Heart right ventricle (tissue), 16 donors: ENCODE data around the gene CDC42EP2. TPM values are rescaled to one million over a fixed set of nuclear protein-coding genes. Genes with fewer than 3 reads are reported as not detected.
A peak's percentile ranks its signal among the peaks of the same experiment; 100 is the strongest.

Experiments
- ATAC-seq, 8 donors: fragments of 200-7000 bp; cut with Tn5 transposase; one replicate each; pipeline ENCODE4 v1.9.1; 2020; ENCODE audit warnings: mild to moderate bottlenecking in 8 of 8, moderate library complexity in 8 of 8, moderate number of reproducible peaks in 1 of 8
- DNase-seq, 2 donors: peaks; one replicate each; pipeline ENCODE4 v3.0.0-alpha.2; 2020
- H3K27ac ChIP-seq, 10 donors: fragments of 200-600 bp; sonication (generic) in 2 of 10; one replicate each; pipeline versions ENCODE4 v1.5.0 to v1.8.0; 2020 to 2022; ENCODE audit warnings: mild to moderate bottlenecking in 3 of 10
- H3K27me3 ChIP-seq, 7 donors: fragments of 200-600 bp; one replicate each; pipeline ENCODE4 v1.8.0; 2021 to 2022; ENCODE audit warnings: mild to moderate bottlenecking in 2 of 7
- H3K36me3 ChIP-seq, 9 donors: fragments of 200-600 bp; sonication (generic) in 1 of 9; one replicate each; pipeline versions ENCODE4 v1.5.0 to v1.8.0; 2020 to 2022; ENCODE audit warnings: mild to moderate bottlenecking in 2 of 9
- H3K4me1 ChIP-seq, 9 donors: fragments of 200-600 bp; sonication (generic) in 1 of 9; one replicate each; pipeline versions ENCODE4 v1.5.0 to v1.8.0; 2020 to 2022; ENCODE audit warnings: mild to moderate bottlenecking in 4 of 9
- H3K4me3 ChIP-seq, 10 donors: fragments of 200-600 bp; sonication (generic) in 2 of 10; one replicate each; pipeline versions ENCODE4 v1.5.0 to v1.8.0; 2020 to 2022; ENCODE audit warnings: mild to moderate bottlenecking in 7 of 10, moderate library complexity in 2 of 10
- H3K9me3 ChIP-seq, 11 donors: fragments of 200-600 bp in 10 of 11; sonication (generic) in 2 of 11; one replicate each; pipeline versions ENCODE4 v1.5.0 to v1.8.0; 2013 to 2022; ENCODE audit warnings: mild to moderate bottlenecking in 2 of 11, control low read depth in 1 of 11, moderate library complexity in 1 of 11
- CTCF ChIP-seq, 9 donors: fragments of 200-600 bp; sonication (generic) in 2 of 9; IDR thresholded peaks; one replicate each; pipeline versions ENCODE4 v1.5.0 to v1.8.0; 2021 to 2022; ENCODE audit warnings: antibody characterized with exemption in 9 of 9, mild to moderate bottlenecking in 5 of 9, moderate library complexity in 1 of 9
- WGBS, 2 donors: extraction: QIAGEN DNeasy Blood & Tissue Kit; methylation state at CpG; one replicate each; pipeline ENCODE4 v1.1.7; 2013; ENCODE audit warnings: inconsistent platforms in 1 of 2; 5-methylcytosine and 5-hydroxymethylcytosine counted together
- intact Hi-C, 10 donors: fragments of 100-400 bp; cut with DNase I; formaldehyde crosslinking; loops; one replicate each; pipeline versions ENCODE4 v1.11.1 to v1.14.2; 2022
- polyA plus RNA-seq, 2 donors: library from polyadenylated mRNA; stranded (reverse); fragments of 200-250 nt; gene quantifications; one replicate each; pipeline ENCODE4 v1.2.3, GENCODE V29; 2013
- total RNA-seq, 10 donors: library from RNA; stranded (reverse); fragmentation: NEBNext Ultra II Directional in 3 of 10; extraction: Animal tissue kit (Norgen Biotek cat#: 25700) in 3 of 10; gene quantifications; one replicate each; pipeline versions ENCODE4 v1.2.1 to v1.2.4, GENCODE V29; 2021 to 2023
- donor health status: Arrhythmogenic right ventricular cardiomyopathy.
- donor health status: ischemic (EF 13 %, LVEDD 7.1; RV severe dilation, severe dysfunction).
- donor health status: healthy with polysubstance abuse.
- donor health status: DM: no; HTN: yes; CAD: no.
- donor health status: DM: no; HTN: no; CAD: no.
- donor health status: ischemic (EF 25% LVEDD 6.9; RV normal size, moderate dysfunction).
- donor health status: ischemic (EF 25% LVEDD 5.7; RV mildly dilated, moderate dysfunction).
- donor health status: healthy.
- donor health status: DM: yes; HTN: yes; CAD: no.
- donor health status: Ischemic cardiomyopathy.
- donor health status: ischemic (EF 35%, LVEDD 5.7; RV mildly dilated, moderate dysfunction).
- donor health status: nonischemic (EF 11% LVEDD 7.7; RV severe dilation, severe dysfunction).
- donor health status: DM: yes; HTN: yes; CAD: no.
- donor health status: PGD.
- donor health status: ischemic (EF 29% LVEDD 5.4; RV normal size, mild dysfunction).
- donor health status: nonischemic (EF 23%, LVEDD 6.1; RV moderate dilation, normal function).

Gene CDC42EP2
- total and polyA plus RNA-seq, 12 donors = 3.9 to 21.9 (median 9.9) TPM

DNA sequence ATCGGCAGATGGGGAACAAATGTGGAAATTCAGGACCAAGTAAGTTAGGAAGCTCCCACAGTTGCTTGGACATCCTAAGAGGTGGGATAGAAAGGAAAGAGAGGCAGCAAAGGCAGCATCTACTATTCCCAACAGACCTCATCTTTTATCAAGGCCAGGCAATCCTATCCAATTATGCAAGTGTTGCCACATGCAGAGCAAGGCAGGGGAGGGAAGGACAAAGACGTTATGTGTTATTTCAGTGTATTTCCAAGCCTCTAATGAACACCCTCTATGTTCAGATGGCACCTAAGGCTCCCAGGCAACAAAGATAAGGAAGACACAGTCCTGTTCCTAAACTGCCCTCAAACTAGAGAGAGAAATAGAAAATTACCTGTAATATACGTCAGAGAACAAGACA lies 49.1 kb downstream of the CDC42EP2 start:
- 70 to 79% methylated on average over 3 of the region's 3 CpGs for WGBS, 2 donors
- Histone ChIP-seq H3K36me3 (no peaks in the 10 kb centered on the region), H3K27ac (no peak overlapping the region), H3K4me1 (peaks cover 0 to 20% (median 12%) of the 10 kb centered on the region in 9 donors), H3K4me3 (no peak overlapping the region), H3K27me3 (no peaks in the 10 kb centered on the region), H3K9me3 (no peaks in the 10 kb centered on the region)
- ATAC-seq (no peak), DNase-seq (no peak)
- no peak for TF ChIP-seq CTCF (IDR thresholded peaks at IDR 0.05)
- intact Hi-C loops = loop anchor here in 1 of 10 donors (5.0 kb wide), 1 partner anchor 154 kb away; no protein-coding TSS in a partner anchor

DNA sequence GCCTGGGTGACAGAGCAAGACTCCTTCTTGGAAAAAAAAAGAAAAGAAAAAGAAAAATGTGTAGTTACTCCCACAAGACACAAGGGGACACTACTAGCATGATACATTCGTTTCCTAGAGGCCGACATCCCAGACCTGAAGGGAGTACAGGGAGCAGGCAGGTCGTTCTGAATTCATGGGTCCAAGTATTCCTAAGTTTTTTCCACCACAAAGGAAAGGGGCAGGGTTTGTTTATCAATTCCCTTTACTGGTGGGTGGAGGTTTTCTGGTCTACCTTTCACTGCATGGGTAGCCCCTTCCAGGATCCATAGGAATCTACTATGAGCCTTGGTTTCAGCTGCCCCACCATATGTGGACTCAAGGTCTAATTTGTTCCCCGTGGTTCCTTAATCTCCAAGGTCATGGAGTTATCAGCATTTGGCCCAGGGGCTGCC lies 51.7 kb downstream of the CDC42EP2 start:
- peak overlapping the region in 9 of 10 donors; percentile 13 to 68 (median 45) for H3K27ac ChIP-seq
- H3K4me1 ChIP-seq = peaks cover 0 to 33% (median 19%) of the 10 kb centered on the region in 9 donors
- intact Hi-C loops = loop anchor here in 7 of 10 donors (1.0 to 5.0 kb wide), 5 partner anchors 51 to 146 kb away; no protein-coding TSS in a partner anchor
- TF ChIP-seq CTCF (IDR thresholded peaks at IDR 0.05) = peak; percentile 64 to 84 (median 82)
- 0 to 3% methylated on average over 4 of the region's 4 CpGs for WGBS, 2 donors
- peak in 1 of 2 donors; percentile 50 for DNase-seq
- no peaks in the 10 kb centered on the region for H3K36me3 ChIP-seq
- H3K9me3 ChIP-seq = no peaks in the 10 kb centered on the region
- ATAC-seq = peak; percentile 53 to 73 (median 69)
- no peaks in the 10 kb centered on the region for H3K27me3 ChIP-seq
- no peak overlapping the region for H3K4me3 ChIP-seq

- ATAC-seq = no peak
- Histone ChIP-seq H3K36me3 (no peaks in the 10 kb centered on the region), H3K27me3 (no peaks in the 10 kb centered on the region), H3K4me1 (peaks cover 0 to 40% (median 24%) of the 10 kb centered on the region in 9 donors), H3K4me3 (no peak overlapping the region), H3K27ac (peak overlapping the region; percentile 23 to 93 (median 84)), H3K9me3 (no peaks in the 10 kb centered on the region)
- TF ChIP-seq CTCF (IDR thresholded peaks at IDR 0.05) = no peak
- intact Hi-C loops = loop anchor here in 2 of 10 donors (10.0 kb wide), 1 partner anchor 94 kb away; no protein-coding TSS in a partner anchor
- no peak for DNase-seq
- 68 to 74% methylated on average over 6 of the region's 6 CpGs for WGBS, 2 donors
These were observed 56.0 kb downstream of the CDC42EP2 start for GRCh38 chr11:65370659-65371049.

Other genes with a start within 250 kb of the CDC42EP2 start
- 1 to 10 TPM in 5 of 10 donors, under 1 TPM in 5; 0.50 to 5.3 (median 1.0) TPM for gene CDCA5, start 230.8 kb upstream of the CDC42EP2 start, total RNA-seq
- gene CDCA5, start 230.8 kb upstream of the CDC42EP2 start, polyA plus RNA-seq = under 1 TPM; 0.45 to 0.80 TPM
- gene ZFPL1, start 230.6 kb upstream of the CDC42EP2 start, total RNA-seq = 10 to 100 TPM; 21.5 to 27.7 (median 24.8) TPM
- 10 to 100 TPM; 32.8 to 49.2 TPM for gene ZFPL1, start 230.6 kb upstream of the CDC42EP2 start, polyA plus RNA-seq
- gene VPS51, start 218.7 kb upstream of the CDC42EP2 start, total RNA-seq = 100 to 1,000 TPM in 6 of 10 donors, 10 to 100 TPM in 4; 79.2 to 123 (median 100) TPM
- 100 to 1,000 TPM in 1 of 2 donors, 10 to 100 TPM in 1; 85.2 to 102 TPM for gene VPS51, start 218.7 kb upstream of the CDC42EP2 start, polyA plus RNA-seq
- 10 to 100 TPM; 38.1 to 87.8 (median 69.5) TPM for gene TM7SF2, start 203.0 kb upstream of the CDC42EP2 start, total RNA-seq
- 10 to 100 TPM; 18.5 to 83.6 TPM for gene TM7SF2, start 203.0 kb upstream of the CDC42EP2 start, polyA plus RNA-seq
- 1 to 10 TPM; 4.3 to 8.3 (median 6.5) TPM for gene ZNHIT2, start 197.2 kb upstream of the CDC42EP2 start, total RNA-seq
- 10 to 100 TPM; 16.5 to 17.5 TPM for gene ZNHIT2, start 197.2 kb upstream of the CDC42EP2 start, polyA plus RNA-seq
- gene FAU, start 192.7 kb upstream of the CDC42EP2 start, total RNA-seq = 100 to 1,000 TPM; 536 to 674 (median 617) TPM
- 1,000 to 10,000 TPM; 1,297 to 1,540 TPM for gene FAU, start 192.7 kb upstream of the CDC42EP2 start, polyA plus RNA-seq
- 10 to 100 TPM; 33.8 to 44.8 (median 39.9) TPM for gene MRPL49, start 192.5 kb upstream of the CDC42EP2 start, total RNA-seq
- 10 to 100 TPM in 1 of 2 donors, 1 to 10 TPM in 1; 6.4 to 39.0 TPM for gene MRPL49, start 192.5 kb upstream of the CDC42EP2 start, polyA plus RNA-seq
- gene SYVN1, start 180.3 kb upstream of the CDC42EP2 start, total RNA-seq = 10 to 100 TPM; 24.1 to 34.0 (median 27.8) TPM
- gene SYVN1, start 180.3 kb upstream of the CDC42EP2 start, polyA plus RNA-seq = 10 to 100 TPM; 22.2 to 24.6 TPM
- not detected for gene SPDYC, start 144.6 kb upstream of the CDC42EP2 start, total RNA-seq
- not detected for gene SPDYC, start 144.6 kb upstream of the CDC42EP2 start, polyA plus RNA-seq
- gene CAPN1, start 132.9 kb upstream of the CDC42EP2 start, total RNA-seq = 100 to 1,000 TPM in 1 of 10 donors, 10 to 100 TPM in 9; 61.6 to 110 (median 82.0) TPM
- 10 to 100 TPM; 85.0 to 89.3 TPM for gene CAPN1, start 132.9 kb upstream of the CDC42EP2 start, polyA plus RNA-seq
- gene POLA2, start 52.9 kb upstream of the CDC42EP2 start, total RNA-seq = 1 to 10 TPM; 2.3 to 7.3 (median 3.8) TPM
- gene POLA2, start 52.9 kb upstream of the CDC42EP2 start, polyA plus RNA-seq = 1 to 10 TPM; 8.6 to 9.4 TPM
- gene DPF2, start 19.0 kb downstream of the CDC42EP2 start, total RNA-seq = 10 to 100 TPM; 37.4 to 63.4 (median 50.6) TPM
- gene DPF2, start 19.0 kb downstream of the CDC42EP2 start, polyA plus RNA-seq = 10 to 100 TPM; 24.9 to 32.6 TPM
- gene TIGD3, start 39.9 kb downstream of the CDC42EP2 start, total RNA-seq = under 1 TPM in 8 of 10 donors, not detected in 2; 0.11 to 0.87 (median 0.33) TPM
- gene TIGD3, start 39.9 kb downstream of the CDC42EP2 start, polyA plus RNA-seq = under 1 TPM; 0.19 to 0.80 TPM
- gene SLC25A45, start 67.8 kb downstream of the CDC42EP2 start, total RNA-seq = 10 to 100 TPM in 1 of 10 donors, 1 to 10 TPM in 9; 4.6 to 12.2 (median 8.3) TPM
- gene SLC25A45, start 67.8 kb downstream of the CDC42EP2 start, polyA plus RNA-seq = 10 to 100 TPM in 1 of 2 donors, 1 to 10 TPM in 1; 3.1 to 10.7 TPM
- 10 to 100 TPM in 6 of 10 donors, 1 to 10 TPM in 4; 6.0 to 16.9 (median 12.2) TPM for gene FRMD8, start 71.8 kb downstream of the CDC42EP2 start, total RNA-seq
- 10 to 100 TPM in 1 of 2 donors, 1 to 10 TPM in 1; 9.9 to 12.9 TPM for gene FRMD8, start 71.8 kb downstream of the CDC42EP2 start, polyA plus RNA-seq
- 100 to 1,000 TPM; 284 to 808 (median 432) TPM for gene NEAT1, start 107.9 kb downstream of the CDC42EP2 start, total RNA-seq
- gene NEAT1, start 107.9 kb downstream of the CDC42EP2 start, polyA plus RNA-seq = 1,000 to 10,000 TPM in 1 of 2 donors, 100 to 1,000 TPM in 1; 103 to 1,899 TPM
- gene MALAT1, start 184.2 kb downstream of the CDC42EP2 start, total RNA-seq = 1,000 to 10,000 TPM; 4,742 to 8,462 (median 5,956) TPM
- gene MALAT1, start 184.2 kb downstream of the CDC42EP2 start, polyA plus RNA-seq = 1,000 to 10,000 TPM in 1 of 2 donors, 100 to 1,000 TPM in 1; 205 to 8,339 TPM
- gene SCYL1, start 210.2 kb downstream of the CDC42EP2 start, total RNA-seq = 10 to 100 TPM; 47.4 to 66.9 (median 55.6) TPM
- gene SCYL1, start 210.2 kb downstream of the CDC42EP2 start, polyA plus RNA-seq = 100 to 1,000 TPM in 1 of 2 donors, 10 to 100 TPM in 1; 90.0 to 130 TPM
- 10 to 100 TPM; 54.4 to 92.5 (median 72.8) TPM for gene LTBP3, start 243.5 kb downstream of the CDC42EP2 start, total RNA-seq
- 10 to 100 TPM; 42.7 to 79.7 TPM for gene LTBP3, start 243.5 kb downstream of the CDC42EP2 start, polyA plus RNA-seq